H1 (cell line): Measurements from ENCODE around the gene GRK5.

ENCODE experiments used
- BCL11A ChIP-seq, 2 experiments: IDR thresholded peaks; one replicate each; pipeline ENCODE4 v1.6.1; 2011; ENCODE audit warnings: low read depth in 2 of 2, low read length in 2 of 2, mild to moderate bottlenecking in 2 of 2
- BRCA1 ChIP-seq: IDR thresholded peaks from 2 replicates; pipeline ENCODE4 v1.6.1; 2012; ENCODE audit warnings: low read depth, low read length, improper control_type of control experiment
- NRF1 ChIP-seq: IDR thresholded peaks from 2 replicates; pipeline ENCODE4 v1.6.1; 2011; ENCODE audit warnings: mild to moderate bottlenecking, low read depth, low read length, improper control_type of control experiment
- POLR2AphosphoS5 ChIP-seq: IDR thresholded peaks from 2 replicates; pipeline ENCODE4 v1.6.1; 2011; ENCODE audit warnings: low read depth, low read length
- SRF ChIP-seq: IDR thresholded peaks from 2 replicates; pipeline ENCODE4 v1.6.1; 2011; ENCODE audit warnings: mild to moderate bottlenecking, low read depth, low read length, moderate library complexity
- TAF1 ChIP-seq: IDR thresholded peaks from 2 replicates; pipeline ENCODE4 v1.6.1; 2011; ENCODE audit warnings: mild to moderate bottlenecking, low read depth, low read length
- TF ChIP-seq, protein P1 (sequence below), 3 experiments: IDR thresholded peaks; 1 replicate in 2 of 3; 2 replicates in 1 of 3; pipeline versions ENCODE4 v1.5.1 to v1.6.1; 2011; ENCODE audit warnings: low read length in 3 of 3, mild to moderate bottlenecking in 3 of 3, inconsistent platforms in 2 of 3, low read depth in 1 of 3, moderate library complexity in 1 of 3; ENCODE audit not compliant: insufficient read depth in 1 of 3; ENCODE audit errors: control extremely low read depth in 1 of 3

DNA sequence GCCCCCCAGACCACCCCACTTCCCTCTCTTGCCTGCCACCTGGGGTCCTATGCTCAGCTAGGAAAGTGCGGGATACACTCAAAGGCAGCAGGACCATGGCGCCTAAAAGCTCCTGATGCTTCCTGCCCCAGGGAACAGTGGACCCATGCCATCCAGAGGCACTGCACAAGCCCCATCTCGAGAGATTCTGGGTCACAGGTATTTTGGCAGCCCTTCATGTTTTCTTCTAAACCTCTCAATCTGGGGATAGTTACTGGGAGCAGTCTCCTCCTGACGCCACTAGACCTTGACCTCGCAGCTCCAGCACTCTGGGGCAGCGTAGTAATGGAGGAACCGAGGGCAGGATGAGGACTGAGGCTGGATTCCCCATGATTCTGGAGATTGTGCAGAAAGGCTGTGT lies 107.1 kb downstream of the GRK5 start:
- TF ChIP-seq, protein P1, sequence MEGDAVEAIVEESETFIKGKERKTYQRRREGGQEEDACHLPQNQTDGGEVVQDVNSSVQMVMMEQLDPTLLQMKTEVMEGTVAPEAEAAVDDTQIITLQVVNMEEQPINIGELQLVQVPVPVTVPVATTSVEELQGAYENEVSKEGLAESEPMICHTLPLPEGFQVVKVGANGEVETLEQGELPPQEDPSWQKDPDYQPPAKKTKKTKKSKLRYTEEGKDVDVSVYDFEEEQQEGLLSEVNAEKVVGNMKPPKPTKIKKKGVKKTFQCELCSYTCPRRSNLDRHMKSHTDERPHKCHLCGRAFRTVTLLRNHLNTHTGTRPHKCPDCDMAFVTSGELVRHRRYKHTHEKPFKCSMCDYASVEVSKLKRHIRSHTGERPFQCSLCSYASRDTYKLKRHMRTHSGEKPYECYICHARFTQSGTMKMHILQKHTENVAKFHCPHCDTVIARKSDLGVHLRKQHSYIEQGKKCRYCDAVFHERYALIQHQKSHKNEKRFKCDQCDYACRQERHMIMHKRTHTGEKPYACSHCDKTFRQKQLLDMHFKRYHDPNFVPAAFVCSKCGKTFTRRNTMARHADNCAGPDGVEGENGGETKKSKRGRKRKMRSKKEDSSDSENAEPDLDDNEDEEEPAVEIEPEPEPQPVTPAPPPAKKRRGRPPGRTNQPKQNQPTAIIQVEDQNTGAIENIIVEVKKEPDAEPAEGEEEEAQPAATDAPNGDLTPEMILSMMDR (IDR thresholded peaks at IDR 0.05; ENCODE audit: control extremely low read depth in 1 of 3, insufficient read depth in 1 of 3, low read depth in 1 of 3, low read length in 3 of 3), result no peak
- TF ChIP-seq BRCA1 (no peak), TAF1 (no peak), NRF1 (no peak), BCL11A (IDR thresholded peaks at IDR 0.05; ENCODE audit: low read depth in 2 of 2, low read length in 2 of 2) (no peak), POLR2AphosphoS5 (no peak), SRF (no peak)
